CD4-positive, alpha-beta memory T cell (primary cell): ENCODE results near the gene SFRP5. TPM values are rescaled to one million over a fixed set of nuclear protein-coding genes. Genes with fewer than 3 reads are reported as not detected.

Source experiments
- CTCF ChIA-PET: fragments of 350-600 bp; sonication (Branson Sonifier 250); formaldehyde crosslinking; loops from one replicate; lab custom pipeline; 2021; ENCODE audit warnings: inconsistent platforms; ENCODE audit not compliant: partially characterized antibody; lab: Charles Lee
- POLR2A ChIA-PET: fragments of 350-600 bp; sonication (Branson Sonifier 250); formaldehyde crosslinking; loops from one replicate; lab custom pipeline; 2021; ENCODE audit not compliant: partially characterized antibody; lab: Charles Lee
- DNase-seq, 5 donors: peaks; one replicate each; pipeline versions ENCODE4 v3.0.0 to v3.0.0-alpha.2; 2020 to 2022; ENCODE audit warnings: mixed read lengths in 1 of 5
- H3K27ac ChIP-seq: one replicate; pipeline ENCODE4 v1.7.0; 2013; ENCODE audit warnings: low read depth, low read length
- H3K27me3 ChIP-seq: 2 replicates; pipeline ENCODE4 v1.7.0; 2013; ENCODE audit warnings: mild to moderate bottlenecking, low read length, moderate library complexity; ENCODE audit not compliant: insufficient read depth
- H3K36me3 ChIP-seq: 2 replicates; pipeline ENCODE4 v1.7.0; 2013; ENCODE audit warnings: mild to moderate bottlenecking, low read length, moderate library complexity; ENCODE audit not compliant: insufficient read depth
- H3K4me1 ChIP-seq: 2 replicates; pipeline ENCODE4 v1.7.0; 2013; ENCODE audit warnings: mild to moderate bottlenecking, low read length, moderate library complexity; ENCODE audit not compliant: insufficient read depth
- H3K4me3 ChIP-seq, 2 donors: one replicate each; pipeline ENCODE4 v1.7.0; 2013; ENCODE audit warnings: low read length in 2 of 2, mild to moderate bottlenecking in 1 of 2
- H3K9me3 ChIP-seq, 2 donors: one replicate each; pipeline ENCODE4 v1.7.0; 2013; ENCODE audit warnings: low read length in 2 of 2, control low read depth in 1 of 2; ENCODE audit not compliant: control insufficient read depth in 1 of 2
- H3K27ac Mint-ChIP-seq, 7 donors: one replicate each; pipeline ENCODE4 v1.8.0; 2020 to 2021; ENCODE audit warnings: mixed read lengths in 7 of 7, mild to moderate bottlenecking in 6 of 7, inconsistent platforms in 3 of 7, moderate library complexity in 3 of 7
- H3K27me3 Mint-ChIP-seq, 2 donors: one replicate each; pipeline ENCODE4 v1.8.0; 2020 to 2021; ENCODE audit warnings: mixed read lengths in 2 of 2
- H3K36me3 Mint-ChIP-seq, 2 donors: one replicate each; pipeline ENCODE4 v1.8.0; 2020 to 2021; ENCODE audit warnings: mixed read lengths in 2 of 2, inconsistent platforms in 1 of 2, mild to moderate bottlenecking in 1 of 2
- H3K4me1 Mint-ChIP-seq, 4 donors: one replicate each; pipeline ENCODE4 v1.8.0; 2020 to 2021; ENCODE audit warnings: mixed read lengths in 4 of 4, mild to moderate bottlenecking in 1 of 4
- H3K4me3 Mint-ChIP-seq, 8 donors: one replicate each; pipeline ENCODE4 v1.8.0; 2020 to 2021; ENCODE audit warnings: mixed read lengths in 8 of 8, mild to moderate bottlenecking in 7 of 8, moderate library complexity in 6 of 8, inconsistent platforms in 3 of 8
- H3K9me3 Mint-ChIP-seq, 8 donors: one replicate each; pipeline ENCODE4 v1.8.0; 2020 to 2021; ENCODE audit warnings: mixed read lengths in 8 of 8, mild to moderate bottlenecking in 5 of 8, inconsistent platforms in 3 of 8, moderate library complexity in 1 of 8
- intact Hi-C: fragments of 100-400 bp; cut with micrococcal nuclease; formaldehyde crosslinking; loops from one replicate; pipeline ENCODE4 v1.15.1; 2023
- polyA plus RNA-seq, 2 donors: library from polyadenylated mRNA; unstranded; fragments of 300-500 nt; fragmentation: Illumina TruSeq; gene quantifications; one replicate each; pipeline ENCODE4 v1.2.3, GENCODE V29; 2021
- total RNA-seq, 2 experiments: library from RNA; stranded (reverse); gene quantifications; one replicate each; pipeline ENCODE4 v1.2.3, GENCODE V29; 2021

SFRP5 gene
- total and polyA plus RNA-seq, 4 experiments from 2014 or later, result not detected

- no peak for DNase-seq
- ChIA-PET POLR2A (no interaction called here), CTCF (interaction anchor here (12.9 kb wide), 1 partner anchor 81 kb away, joined by 392 read pairs; no protein-coding TSS in a partner anchor)
- H3K36me3 Mint-ChIP-seq, result no peaks in the 10 kb centered on the region
- Histone ChIP-seq H3K27me3 (no peaks in the 10 kb centered on the region), H3K27ac (no peak overlapping the region), H3K4me3 (no peak overlapping the region), H3K36me3 (no peaks in the 10 kb centered on the region), H3K4me1 (peaks cover 10% of the 10 kb centered on the region), H3K9me3 (no peaks in the 10 kb centered on the region)
- no peak overlapping the region for H3K4me3 Mint-ChIP-seq
- H3K4me1 Mint-ChIP-seq, result peaks cover 3 to 13% (median 7%) of the 10 kb centered on the region in 4 donors
- intact Hi-C loops, result no loop called here
- peak overlapping the region in 1 of 7 donors; percentile 15 for H3K27ac Mint-ChIP-seq
- no peaks in the 10 kb centered on the region for H3K9me3 Mint-ChIP-seq
- H3K27me3 Mint-ChIP-seq, result peaks cover 2% of the 10 kb centered on the region in 2 donors
Observed at GRCh38 chr10:97788552-97789442, 17.0 kb upstream of the SFRP5 start.

DNA sequence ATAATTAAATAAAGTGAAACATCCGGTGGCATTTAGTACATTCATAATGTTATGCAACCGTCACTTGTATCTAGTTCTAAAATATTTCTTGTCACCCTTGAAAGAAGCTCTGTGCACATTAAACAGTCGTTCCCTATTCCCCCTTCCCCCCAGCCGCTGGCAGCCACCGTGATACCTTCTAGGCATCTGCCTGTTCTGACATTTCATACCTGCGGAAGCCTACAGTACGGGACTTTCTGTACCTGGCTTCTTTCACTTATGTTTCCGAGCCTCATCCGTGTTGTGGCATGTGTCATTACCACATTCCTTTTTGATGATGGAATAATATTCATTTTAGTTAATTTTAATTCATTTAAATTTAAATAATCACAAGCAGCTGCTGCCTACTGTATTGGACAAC is 13.9 kb upstream of the SFRP5 start:
- ChIA-PET CTCF (interaction anchor here (0.5 to 12.9 kb wide), 3 partner anchors 21 to 84 kb away, joined by 3 to 392 read pairs (median 3); no protein-coding TSS in a partner anchor), POLR2A (no interaction called here)
- Mint-ChIP-seq H3K4me3 (no peak overlapping the region), H3K27me3 (peaks cover 2% of the 10 kb centered on the region in 2 donors), H3K9me3 (no peaks in the 10 kb centered on the region), H3K27ac (no peak overlapping the region), H3K36me3 (no peaks in the 10 kb centered on the region), H3K4me1 (peaks cover 9 to 20% (median 15%) of the 10 kb centered on the region in 4 donors)
- H3K36me3 ChIP-seq, result no peaks in the 10 kb centered on the region
- intact Hi-C loops, result no loop called here
- H3K4me3 ChIP-seq, result no peak overlapping the region
- no peak for DNase-seq
- H3K27me3 ChIP-seq, result no peaks in the 10 kb centered on the region
- no peak overlapping the region for H3K27ac ChIP-seq
- no peaks in the 10 kb centered on the region for H3K9me3 ChIP-seq
- H3K4me1 ChIP-seq, result peaks cover 24% of the 10 kb centered on the region

- H3K27ac ChIP-seq, result no peak overlapping the region
- Mint-ChIP-seq H3K27me3 (peaks cover 2% of the 10 kb centered on the region in 2 donors), H3K9me3 (no peaks in the 10 kb centered on the region), H3K27ac (no peak overlapping the region), H3K4me1 (peaks cover 11 to 25% (median 19%) of the 10 kb centered on the region in 4 donors), H3K36me3 (no peaks in the 10 kb centered on the region), H3K4me3 (no peak overlapping the region)
- no peak overlapping the region for H3K4me3 ChIP-seq
- DNase-seq, result no peak
- ChIA-PET POLR2A (no interaction called here), CTCF (interaction anchor here (12.9 kb wide), 1 partner anchor 85 kb away, joined by 392 read pairs; no protein-coding TSS in a partner anchor)
- no peaks in the 10 kb centered on the region for H3K27me3 ChIP-seq
- H3K9me3 ChIP-seq, result no peaks in the 10 kb centered on the region
- intact Hi-C loops, result no loop called here
- H3K4me1 ChIP-seq, result peaks cover 29% of the 10 kb centered on the region
- no peaks in the 10 kb centered on the region for H3K36me3 ChIP-seq
Observed at GRCh38 chr10:97785231-97785630, 13.4 kb upstream of the SFRP5 start.

GRCh38 chr10:97784200-97784810 is 12.5 kb upstream of the SFRP5 start:
- Histone ChIP-seq H3K9me3 (no peaks in the 10 kb centered on the region), H3K27ac (no peak overlapping the region), H3K36me3 (no peaks in the 10 kb centered on the region), H3K4me1 (peaks cover 30% of the 10 kb centered on the region), H3K4me3 (no peak overlapping the region), H3K27me3 (no peaks in the 10 kb centered on the region)
- no peaks in the 10 kb centered on the region for H3K36me3 Mint-ChIP-seq
- peaks cover 0 to 2% of the 10 kb centered on the region in 2 donors for H3K27me3 Mint-ChIP-seq
- H3K9me3 Mint-ChIP-seq, result no peaks in the 10 kb centered on the region
- ChIA-PET POLR2A (no interaction called here), CTCF (no interaction called here)
- DNase-seq, result no peak
- peaks cover 13 to 28% (median 21%) of the 10 kb centered on the region in 4 donors for H3K4me1 Mint-ChIP-seq
- intact Hi-C loops, result no loop called here
- no peak overlapping the region for H3K27ac Mint-ChIP-seq
- H3K4me3 Mint-ChIP-seq, result no peak overlapping the region

GRCh38 chr10:97782455-97783228 is 10.8 kb upstream of the SFRP5 start:
- Histone ChIP-seq H3K4me1 (peaks cover 30% of the 10 kb centered on the region), H3K36me3 (no peaks in the 10 kb centered on the region), H3K27me3 (no peaks in the 10 kb centered on the region), H3K4me3 (no peak overlapping the region), H3K27ac (no peak overlapping the region), H3K9me3 (no peaks in the 10 kb centered on the region)
- Mint-ChIP-seq H3K27ac (peak overlapping the region in 6 of 7 donors; percentile 68 to 93 (median 88)), H3K27me3 (peaks cover 0 to 2% of the 10 kb centered on the region in 2 donors), H3K4me3 (peak overlapping the region in 2 of 8 donors; percentile 73 to 77), H3K36me3 (no peaks in the 10 kb centered on the region), H3K4me1 (peaks cover 13 to 28% (median 21%) of the 10 kb centered on the region in 4 donors), H3K9me3 (no peaks in the 10 kb centered on the region)
- no peak for DNase-seq
- CTCF ChIA-PET, result interaction anchor here (1.1 to 5.0 kb wide), 2 partner anchors 9 to 53 kb away, joined by 3 to 43 read pairs; no protein-coding TSS in a partner anchor
- POLR2A ChIA-PET, result interaction anchor here (1.3 to 1.5 kb wide), 2 partner anchors 8 to 46 kb away, joined by 4 to 5 read pairs; partner anchors contain the start of gene ZFYVE27
- intact Hi-C loops, result no loop called here

DNA sequence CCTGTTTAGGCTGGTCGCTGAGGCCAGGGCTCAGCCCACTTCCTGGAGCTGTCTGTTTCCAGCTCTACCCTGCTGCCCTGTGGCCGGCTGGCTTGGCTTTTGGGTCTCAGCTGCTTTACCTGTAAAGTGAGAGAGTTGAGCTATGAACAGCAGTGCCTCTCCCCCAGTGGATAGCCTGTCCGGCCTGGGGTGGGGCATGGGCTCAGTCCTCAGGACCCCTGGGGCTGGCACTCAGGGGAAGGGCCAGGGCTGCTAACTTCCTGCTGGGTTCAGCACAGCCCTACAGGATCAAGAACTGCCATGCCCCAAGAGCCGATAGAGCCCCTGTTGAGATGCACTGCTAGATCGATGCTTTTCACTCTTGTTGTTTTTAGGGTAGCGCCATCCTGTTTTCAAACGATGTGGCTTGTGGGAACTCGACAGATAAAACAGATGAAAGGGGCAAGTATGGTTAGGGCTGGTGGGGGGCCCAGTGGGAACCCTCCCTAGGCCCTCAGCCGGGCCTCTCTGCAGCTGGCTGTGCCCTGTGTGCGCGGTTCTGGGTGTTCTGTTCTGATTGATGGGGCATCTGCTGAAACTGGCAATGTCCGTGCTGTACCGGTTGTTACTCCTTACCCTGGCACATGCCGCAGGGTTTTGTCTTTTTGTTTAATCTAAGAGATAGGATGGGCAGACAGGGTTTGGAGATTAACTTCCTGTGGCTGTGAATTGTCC is 10.0 kb upstream of the SFRP5 start:
- Histone ChIP-seq H3K36me3 (no peaks in the 10 kb centered on the region), H3K4me3 (peak overlapping the region in 1 of 2 donors; percentile 5), H3K4me1 (peaks cover 30% of the 10 kb centered on the region), H3K9me3 (no peaks in the 10 kb centered on the region), H3K27ac (peak overlapping the region; percentile 19), H3K27me3 (no peaks in the 10 kb centered on the region)
- Mint-ChIP-seq H3K4me3 (peak overlapping the region in 7 of 8 donors; percentile 43 to 77 (median 70)), H3K4me1 (peaks cover 13 to 28% (median 21%) of the 10 kb centered on the region in 4 donors), H3K36me3 (no peaks in the 10 kb centered on the region), H3K27me3 (no peaks in the 10 kb centered on the region), H3K27ac (peak overlapping the region; percentile 19 to 93 (median 87)), H3K9me3 (no peaks in the 10 kb centered on the region)
- intact Hi-C loops, result no loop called here
- CTCF ChIA-PET, result interaction anchor here (1.0 to 5.0 kb wide), 5 partner anchors 9 to 88 kb away, joined by 3 to 43 read pairs (median 3); no protein-coding TSS in a partner anchor
- peak in 4 of 5 donors; percentile 20 to 34 (median 24) for DNase-seq
- POLR2A ChIA-PET, result interaction anchor here (1.3 to 1.5 kb wide), 2 partner anchors 9 to 45 kb away, joined by 4 to 5 read pairs; partner anchors contain the start of gene ZFYVE27
